GM18511 (cell line): ENCODE data around the gene IKZF5.

Experiments used
- ATAC-seq: cut with Tn5 transposase; IDR thresholded peaks from one replicate; pipeline ENCODE4 v1.9.1; 2021; ENCODE audit warnings: mild to moderate bottlenecking, moderate library complexity; ENCODE audit not compliant: unreplicated experiment

The IKZF5 gene

DNA sequence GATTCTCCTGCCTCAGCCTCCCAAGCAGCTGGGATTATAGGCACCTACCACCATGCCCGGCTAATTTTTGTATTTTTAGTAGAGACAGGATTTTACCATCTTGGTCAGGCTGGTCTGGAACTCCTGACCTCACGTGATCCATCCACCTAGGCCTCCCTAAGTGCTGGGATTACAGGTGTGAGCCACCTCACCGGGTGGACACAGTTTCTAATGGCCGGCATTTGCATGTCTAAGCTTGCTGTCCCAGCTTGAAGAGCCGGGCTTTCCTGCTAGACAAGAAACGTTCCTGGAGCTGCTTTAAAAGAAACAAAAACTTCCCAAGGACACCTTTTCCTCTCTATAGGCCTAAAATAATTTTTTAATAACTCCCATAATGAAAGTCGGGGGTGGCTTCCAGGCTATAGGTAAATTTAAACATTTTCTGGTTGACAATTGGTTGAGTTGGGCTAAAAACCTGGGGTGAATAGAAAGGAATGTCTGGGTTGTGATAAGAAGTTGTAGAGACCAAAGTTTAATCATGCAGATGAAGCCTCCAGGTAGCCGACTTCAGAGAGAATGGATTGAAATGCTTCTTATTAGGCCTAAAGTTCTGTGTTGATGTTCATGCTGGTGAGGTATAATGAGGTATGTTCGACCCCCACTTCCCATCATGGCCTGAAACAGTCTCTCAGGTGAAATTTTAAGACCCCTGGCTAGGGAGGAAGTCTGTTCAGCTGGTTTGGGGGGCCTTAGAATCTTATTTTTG is 9.0 kb upstream of the IKZF5 start:
- no peak for ATAC-seq

DNA sequence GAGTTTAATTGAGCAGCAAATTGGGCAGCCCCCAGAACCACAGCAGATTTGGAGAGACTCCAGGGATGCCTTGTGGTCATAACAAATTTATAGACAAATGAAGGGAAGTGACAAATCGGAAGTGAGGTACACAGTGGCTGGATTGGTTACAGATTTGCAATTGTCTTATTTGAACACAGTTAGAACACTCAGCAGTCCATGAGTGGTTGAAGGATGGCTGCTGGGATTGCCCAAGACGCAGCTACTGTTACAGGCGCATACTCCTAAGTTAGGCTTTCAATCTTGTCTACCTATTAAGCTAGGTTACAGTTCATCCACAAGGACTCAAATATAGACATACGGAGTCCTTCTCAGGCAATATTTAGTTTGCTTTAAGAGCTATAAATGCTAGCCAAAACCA is 7.6 kb upstream of the IKZF5 start:
- no peak for ATAC-seq

DNA sequence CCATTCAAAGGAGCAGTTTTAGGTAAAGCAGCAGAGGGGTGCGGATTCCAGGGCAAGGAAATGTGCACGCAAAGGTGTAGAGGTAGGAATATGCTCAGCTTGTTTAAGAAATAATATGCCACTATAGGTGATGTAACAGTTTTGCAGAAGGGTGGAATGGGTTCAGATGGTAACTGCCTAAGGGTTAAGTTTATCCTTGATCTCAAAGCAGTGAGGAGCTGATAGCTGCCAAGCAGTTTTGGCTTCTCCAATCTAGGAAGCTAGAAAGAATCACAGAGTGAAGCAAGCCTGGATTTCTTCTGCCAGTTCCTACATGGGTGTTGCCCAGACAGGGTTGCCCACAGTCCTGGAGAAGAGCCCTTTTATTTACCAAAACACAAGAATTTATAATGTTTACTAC is 6.2 kb upstream of the IKZF5 start:
- ATAC-seq, result no peak

DNA sequence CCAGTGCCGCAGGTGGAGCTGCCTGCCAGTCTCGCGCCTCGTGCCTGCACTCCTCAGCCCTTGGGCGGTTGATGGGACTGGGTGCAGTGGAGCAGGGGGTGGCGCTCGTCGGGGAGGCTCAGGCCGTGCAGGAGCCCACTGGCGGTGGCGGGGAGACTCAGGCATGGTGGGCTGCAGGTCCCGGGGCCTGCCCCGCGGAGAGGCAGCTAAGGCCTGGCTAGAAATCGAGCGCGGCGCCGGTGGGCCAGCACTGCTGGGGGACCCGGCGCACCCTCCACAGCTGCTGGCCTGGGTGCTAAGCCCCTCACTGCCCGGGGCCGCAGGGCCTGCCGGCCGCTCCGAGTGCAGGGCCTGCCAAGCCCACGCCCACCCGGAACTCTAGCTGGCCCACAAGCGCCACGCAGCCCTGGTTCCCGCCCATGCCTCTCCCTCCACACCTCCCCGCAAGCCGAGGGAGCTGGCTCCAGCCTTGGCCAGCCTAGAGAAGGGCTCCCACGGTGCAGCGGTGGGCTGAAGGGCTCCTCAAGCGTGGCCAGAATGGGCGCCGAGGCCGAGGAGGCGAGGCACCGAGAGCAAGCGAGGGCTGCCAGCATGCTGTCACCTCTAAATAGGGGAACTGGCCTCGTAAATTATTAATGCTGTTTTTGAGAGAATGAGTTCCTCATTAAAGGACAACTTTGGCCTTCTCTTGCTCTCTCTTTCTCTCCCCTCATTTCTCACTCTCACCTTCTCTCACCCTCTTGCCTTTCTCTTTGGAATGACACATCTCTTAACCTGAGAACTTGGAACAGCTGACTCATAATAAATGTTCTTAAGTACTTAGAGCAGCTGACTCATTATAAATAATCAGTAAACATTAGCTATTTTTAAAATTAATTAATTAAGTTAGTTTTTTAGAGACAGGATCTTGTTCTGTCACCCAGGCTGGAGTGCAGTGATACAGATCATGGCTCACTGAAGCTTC is 5.1 kb upstream of the IKZF5 start:
- ATAC-seq, result no peak

DNA sequence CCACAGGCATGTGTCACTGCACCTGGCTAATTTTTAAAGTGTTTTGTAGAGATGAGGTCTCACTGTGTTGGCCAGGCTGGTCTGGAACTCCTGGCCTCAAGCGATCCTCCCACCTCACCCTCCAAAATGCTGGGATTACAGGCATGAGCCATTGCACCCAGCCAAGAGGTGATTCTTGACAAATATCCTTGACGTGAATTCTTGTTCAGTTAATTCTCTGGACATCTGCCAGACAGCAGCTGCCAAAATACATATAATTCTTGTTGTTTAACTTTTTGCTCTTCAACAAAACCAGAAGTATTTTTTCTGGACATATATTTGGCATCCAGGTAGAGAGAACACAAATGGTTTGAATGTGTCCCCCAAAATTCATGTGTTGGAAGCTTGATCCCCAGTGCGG is 3.4 kb upstream of the IKZF5 start:
- no peak for ATAC-seq

DNA sequence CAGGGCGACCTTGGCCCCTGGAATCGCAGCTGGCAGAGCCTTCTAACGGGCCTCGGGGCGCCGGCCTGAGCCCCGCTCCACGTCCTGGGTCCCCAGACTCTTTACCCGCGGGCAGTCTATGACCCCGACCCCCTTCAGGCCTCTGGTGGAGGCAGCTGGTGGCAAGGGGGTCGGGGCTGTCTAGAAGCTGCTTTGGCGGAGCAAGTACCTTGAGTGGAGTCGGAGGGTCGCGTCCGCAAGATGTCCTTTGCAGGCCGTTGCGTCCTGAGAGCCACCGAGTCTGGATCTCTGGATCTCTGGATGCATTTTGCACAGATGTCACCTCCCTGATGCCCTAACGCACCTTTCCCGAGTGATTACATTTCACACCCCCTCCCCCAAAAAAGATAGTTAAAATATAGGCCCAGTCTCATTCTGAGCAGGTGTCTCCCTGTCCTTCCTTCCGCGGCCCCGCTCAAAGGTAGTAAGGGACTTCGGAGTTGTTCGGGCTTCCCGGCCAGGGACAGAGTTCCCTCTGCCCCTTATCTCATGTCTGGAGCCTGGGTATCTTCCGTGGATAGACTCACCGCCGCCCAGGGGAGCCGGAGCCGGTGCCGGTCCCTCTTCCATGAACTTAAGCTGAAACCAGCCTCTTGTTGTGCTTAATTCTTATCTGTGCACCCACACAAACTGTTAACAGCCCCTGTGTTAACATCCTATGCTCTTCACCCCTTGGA is 668 bp upstream of the IKZF5 start:
- ATAC-seq, result peak; percentile 38

DNA sequence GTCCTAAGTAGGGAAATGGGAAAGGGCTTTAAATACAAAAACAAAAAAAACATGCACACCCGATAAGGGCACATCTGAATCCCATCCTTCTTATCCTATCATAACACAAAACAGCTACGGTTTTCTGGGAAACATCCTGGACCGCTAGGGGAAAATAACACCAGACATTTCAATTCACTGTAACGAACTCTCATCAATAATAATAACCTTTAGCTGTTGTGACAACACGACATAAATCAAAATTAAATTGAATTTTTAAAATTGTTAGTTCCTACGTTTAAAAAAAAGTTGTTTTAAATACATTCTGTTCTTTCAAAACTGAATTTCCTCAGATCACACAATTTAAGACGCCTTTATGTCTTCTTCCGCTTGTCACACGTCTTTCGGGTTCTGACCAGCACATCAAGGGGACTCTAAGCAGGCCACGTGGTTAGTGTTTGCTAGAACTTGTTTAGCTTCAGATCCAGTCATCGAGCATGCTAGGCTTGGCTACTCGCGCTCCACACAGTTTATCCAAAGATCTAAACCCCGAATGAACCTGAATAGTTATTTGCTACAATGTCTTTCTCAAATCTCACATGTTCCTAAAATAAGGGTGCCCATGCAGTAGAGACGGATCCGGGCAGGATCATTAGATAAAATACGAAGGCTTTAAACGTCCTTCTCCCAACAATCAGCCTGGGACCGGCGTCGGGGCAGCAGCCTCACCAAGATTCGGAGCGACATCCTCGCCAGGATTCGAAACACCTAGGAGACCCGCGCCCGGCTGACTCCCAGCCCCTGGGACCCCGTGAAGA is 839 bp downstream of the IKZF5 start:
- ATAC-seq, result peak; percentile 48

DNA sequence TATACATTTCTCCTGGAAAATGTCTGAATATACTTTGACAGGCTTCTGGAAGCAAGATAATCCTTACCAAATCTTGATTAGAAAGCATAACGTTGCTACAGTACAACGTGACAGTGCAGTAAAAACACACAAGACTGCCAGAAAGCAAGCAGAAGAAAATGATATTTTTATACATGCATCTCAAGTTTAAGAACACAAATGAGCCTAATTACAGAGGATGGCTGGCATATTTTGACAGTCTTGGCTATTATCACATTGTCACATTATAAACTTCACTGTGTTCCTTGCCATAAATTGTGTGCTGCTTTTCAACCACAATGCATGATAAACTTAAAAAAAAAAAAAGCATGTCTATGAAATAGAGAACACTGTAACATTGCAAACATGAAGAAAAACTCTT is 4.3 kb downstream of the IKZF5 start:
- ATAC-seq, result no peak

DNA sequence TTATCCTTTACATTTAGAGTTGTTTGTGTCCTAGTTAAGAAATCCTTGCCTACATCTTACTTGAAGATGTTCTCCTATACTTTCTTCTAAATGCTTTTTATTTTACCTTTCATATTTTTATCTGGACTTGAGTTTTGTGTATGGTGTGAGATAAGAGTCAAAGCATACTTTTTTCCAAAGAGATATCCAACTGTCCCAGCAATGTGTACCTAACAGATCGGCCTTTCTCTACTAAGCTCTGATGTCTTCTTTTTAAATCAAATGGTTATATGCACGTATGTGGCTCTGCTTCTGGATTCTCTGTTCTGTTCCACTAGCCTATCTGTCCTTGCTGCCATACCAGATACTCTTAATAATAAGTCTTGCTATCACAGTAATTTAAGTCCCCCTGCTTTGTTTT is 7.2 kb downstream of the IKZF5 start:
- no peak for ATAC-seq

DNA sequence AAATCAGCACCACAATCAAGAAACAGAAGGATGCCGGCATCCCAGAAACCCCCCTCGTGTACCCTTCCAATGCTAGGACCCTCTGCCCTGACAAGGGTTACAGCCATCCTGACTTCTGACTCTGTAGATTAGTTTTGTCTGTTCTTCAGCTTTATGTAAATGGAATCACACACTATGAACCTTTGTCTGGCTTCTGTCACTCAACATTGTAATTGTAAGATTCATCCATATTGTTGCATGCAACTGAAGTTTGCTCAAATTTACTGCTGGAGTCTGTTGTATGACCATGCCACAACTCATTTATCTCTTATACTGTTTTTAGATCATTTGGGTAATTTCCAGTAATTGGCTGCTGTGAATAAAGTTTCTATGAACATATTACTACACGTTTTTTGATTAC is 8.4 kb downstream of the IKZF5 start:
- no peak for ATAC-seq

DNA sequence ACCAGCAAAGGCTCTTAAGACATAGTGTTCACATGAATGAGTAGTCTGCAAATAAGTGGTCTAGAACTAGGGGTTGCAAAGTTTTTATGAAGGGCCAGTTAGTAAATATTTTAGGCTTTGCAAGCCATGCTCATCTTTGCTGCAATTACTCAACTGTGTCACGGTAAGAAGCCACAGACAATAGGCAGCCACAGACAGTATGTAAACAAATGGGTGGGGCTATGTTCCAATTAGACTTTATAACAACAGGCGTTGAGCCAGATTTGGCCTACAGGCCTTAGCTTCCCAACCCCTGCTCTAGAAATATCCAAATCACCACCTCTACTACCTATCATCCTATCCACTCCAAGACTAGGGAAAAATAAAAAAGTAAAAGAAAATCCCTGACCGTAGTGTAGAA is 9.2 kb downstream of the IKZF5 start:
- ATAC-seq, result no peak

DNA sequence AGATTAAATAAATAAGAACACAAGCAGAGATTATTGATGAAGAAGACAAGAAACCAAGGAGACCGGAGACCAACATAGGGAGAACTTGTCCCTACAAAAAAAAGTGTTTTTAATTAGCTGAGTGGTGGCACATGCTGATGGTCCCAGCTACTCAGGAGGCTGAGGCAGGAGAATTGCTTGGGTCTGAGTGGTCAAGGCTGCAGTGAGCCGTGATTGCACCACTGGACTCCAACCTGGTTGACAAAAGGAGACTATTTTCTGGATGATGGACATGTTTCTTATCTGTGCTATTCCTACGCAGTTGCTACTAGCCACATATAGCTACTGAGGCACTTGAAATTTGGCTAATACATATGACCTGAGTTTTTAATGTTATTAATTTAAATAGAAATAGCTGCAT is 9.7 kb downstream of the IKZF5 start:
- ATAC-seq, result no peak

DNA sequence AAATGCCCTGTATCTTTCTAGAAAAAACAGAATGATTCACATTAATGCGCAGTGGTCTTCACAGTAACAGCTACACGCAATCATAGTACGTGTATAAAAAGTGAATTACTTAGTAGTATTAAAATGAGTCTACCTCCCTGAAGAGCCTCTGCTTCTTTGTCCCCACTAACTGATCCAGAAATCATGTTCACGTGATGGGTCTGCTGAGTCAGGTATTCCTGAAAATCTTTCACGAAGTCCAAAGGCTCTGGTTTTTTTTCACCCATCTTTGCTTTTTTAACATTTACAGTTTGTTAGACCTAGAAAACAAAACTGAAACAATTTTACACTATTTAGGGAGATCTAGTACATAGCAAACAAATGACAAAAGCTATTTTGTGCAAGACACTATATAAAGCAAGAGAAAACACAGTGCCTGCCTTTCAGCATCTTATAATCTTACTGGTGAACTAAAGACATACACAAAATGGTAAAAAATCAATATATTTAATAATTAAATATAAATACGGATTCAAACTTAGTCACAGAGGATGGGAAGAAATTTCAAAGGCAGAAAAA is 10.2 kb downstream of the IKZF5 start:
- no peak for ATAC-seq

DNA sequence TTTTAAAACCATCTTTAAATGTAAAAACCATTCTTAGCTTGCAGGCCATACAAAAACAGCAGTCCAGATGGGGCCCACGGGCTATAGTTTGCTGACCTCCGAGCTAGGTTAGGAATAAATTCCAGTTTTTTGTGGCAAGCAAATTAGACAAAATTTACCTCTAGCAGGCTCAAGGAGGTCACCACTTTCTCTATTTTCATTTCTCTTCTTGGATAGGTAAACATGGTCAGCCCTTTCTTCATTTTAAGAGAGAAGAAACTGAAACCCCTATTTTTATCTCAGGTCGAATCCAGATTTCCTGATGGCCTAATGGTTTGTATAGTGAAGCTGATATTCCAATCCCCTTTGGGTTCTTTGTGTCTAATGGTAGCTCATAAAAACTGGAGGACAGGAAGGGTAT is 10.7 kb downstream of the IKZF5 start:
- ATAC-seq, result no peak

DNA sequence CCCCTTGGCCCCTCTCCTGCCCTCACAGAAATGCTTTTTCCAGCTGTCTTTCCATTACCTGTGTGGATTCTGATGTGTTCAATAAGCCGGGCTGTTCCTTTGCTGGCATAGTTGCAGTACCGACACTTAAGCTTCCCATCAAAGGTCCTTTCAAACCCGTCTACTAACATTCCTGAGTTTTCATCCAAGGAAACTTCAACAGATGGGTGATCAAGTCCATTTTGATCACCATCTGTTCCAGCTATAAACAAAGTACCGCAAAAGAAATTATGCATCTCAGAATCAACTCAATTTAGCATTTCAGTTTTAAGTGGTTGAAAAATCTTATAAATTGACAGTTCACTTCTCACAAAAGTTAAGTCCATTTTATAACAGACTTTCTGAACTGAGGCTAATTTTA is 12.7 kb downstream of the IKZF5 start:
- no peak for ATAC-seq

DNA sequence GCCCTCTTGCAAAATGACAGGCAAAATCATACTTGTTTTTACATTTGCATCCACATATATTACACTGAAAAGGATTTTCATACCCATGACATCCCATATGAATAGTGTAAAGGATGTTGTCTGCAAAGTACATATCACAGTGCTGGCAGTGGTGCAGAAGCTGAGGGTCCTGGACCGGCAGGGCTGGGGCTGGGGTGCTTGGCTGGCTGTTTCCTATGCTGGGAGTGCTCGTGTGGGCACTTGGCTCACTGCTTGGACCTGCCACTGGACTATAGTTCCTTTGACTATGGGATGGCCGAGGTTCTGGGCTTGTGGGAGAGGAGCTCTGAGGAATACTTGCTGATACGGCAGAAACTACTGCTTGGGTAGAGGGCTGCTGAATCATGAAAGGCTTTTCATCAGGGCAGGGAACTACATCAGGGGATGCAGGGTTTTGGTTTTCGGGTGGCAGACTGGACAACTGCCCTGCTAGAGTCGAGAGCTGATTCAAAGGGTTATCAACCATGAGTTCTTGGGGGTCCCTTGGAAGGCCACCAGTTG is 14.7 kb downstream of the IKZF5 start:
- no peak for ATAC-seq

DNA sequence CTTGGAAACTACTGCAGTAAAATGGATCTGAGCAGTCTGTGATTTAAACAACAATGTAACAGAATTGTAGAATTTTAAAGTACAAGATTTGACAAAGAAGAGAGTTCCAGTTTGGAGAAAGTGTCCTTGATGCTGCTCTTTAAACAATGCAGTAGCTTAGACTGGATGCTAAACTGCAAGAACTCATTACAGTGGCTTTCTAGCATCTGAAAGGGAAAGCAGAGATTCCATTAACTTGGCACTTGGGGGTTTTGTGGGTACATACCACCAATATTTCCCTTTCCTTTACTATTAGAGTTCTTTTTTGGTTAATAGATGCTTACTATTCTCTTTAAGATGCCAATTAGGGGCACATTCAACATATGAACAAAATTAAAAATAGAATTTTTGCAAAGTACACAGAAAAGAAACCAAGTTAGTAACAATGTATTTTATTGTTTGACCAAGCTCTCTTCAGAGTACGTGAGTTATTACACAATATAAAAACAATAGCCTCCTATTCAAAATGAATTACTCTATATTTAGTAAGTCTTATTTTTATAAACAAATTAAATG is 16.5 kb downstream of the IKZF5 start:
- ATAC-seq, result no peak

DNA sequence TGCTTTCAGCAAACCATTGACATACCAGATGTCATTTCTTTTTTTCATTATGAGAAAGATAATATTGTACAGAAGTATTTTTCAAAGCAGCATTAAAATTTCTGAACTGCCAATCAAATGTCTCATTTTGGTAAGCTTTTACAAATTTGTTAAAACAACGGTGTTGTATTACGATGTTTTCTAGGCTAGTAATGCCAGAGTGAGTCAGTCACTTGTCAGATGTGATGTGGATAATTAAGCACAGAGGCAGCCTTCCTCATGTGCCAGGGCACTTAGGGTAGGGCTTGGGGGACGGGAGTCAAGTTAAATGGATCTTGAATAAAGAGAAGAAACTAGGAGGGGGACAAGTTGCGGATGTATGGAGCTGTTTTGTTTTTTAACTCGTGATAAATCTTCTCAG is 18.3 kb downstream of the IKZF5 start:
- no peak for ATAC-seq

DNA sequence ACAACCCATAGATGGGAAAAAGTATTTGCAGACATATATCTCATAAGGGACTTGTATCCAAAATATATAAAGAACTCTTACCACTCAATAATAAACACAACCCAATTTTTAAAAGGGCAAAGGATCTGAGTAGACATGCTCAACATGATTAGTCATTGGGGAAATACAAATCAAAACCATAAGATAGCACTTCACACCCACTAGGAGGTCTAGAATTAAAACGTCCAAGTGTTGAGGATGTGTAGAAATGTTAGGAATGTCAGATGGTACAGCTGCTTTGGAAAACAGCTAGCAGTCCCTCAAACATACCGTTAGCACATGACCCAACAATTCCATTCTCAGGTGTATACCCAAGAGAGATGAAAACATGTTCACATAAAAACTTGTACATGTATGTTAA is 20.1 kb downstream of the IKZF5 start:
- no peak for ATAC-seq

DNA sequence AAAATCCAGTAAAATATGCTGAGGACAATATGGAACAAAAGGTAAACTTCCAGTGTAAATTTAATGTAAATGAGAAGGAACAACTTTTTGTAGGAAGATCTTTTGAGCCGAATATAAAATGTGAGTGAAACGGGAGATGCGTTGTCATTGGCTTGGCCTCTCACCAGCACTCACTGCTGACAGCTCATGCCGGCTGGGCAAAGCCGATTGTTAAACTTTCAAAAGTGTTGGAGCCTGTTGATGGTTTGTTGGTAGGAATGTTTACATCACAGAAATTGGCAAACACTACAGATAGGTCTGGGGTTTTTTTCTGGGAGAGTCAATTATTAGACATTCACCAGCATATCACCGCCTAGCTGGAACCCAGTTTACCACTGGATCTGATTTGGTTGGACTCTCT is 22.3 kb downstream of the IKZF5 start:
- no peak for ATAC-seq
